ENCODE data around the gene CNTNAP2.
"Not testable (repeated sequence)": the region's sequence is repeated elsewhere in the genome, so short reads cannot be mapped to it uniquely, and the experiment has no call there.

CNTNAP2 gene

DNA sequence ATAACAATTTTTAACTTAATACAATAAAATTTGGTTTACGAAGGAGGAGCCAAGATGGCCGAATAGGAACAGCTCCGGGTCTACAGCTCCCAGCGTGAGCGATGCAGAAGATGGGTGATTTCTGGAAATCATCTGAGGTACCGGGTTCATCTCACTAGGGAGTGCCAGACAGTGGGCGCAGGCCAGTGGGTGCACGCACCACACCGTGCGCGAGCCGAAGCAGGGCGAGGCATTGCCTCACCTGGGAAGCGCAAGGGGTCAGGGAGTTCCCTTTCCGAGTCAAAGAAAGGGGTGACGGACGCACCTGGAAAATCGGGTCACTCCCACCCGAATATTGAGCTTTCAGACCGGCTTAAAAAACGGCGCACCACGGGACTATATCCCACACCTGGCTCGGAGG, 789.1 kb downstream of the CNTNAP2 start:
- not testable (repeated sequence) for FAIRE-seq

- no peak for FAIRE-seq
These were observed 806.2 kb downstream of the CNTNAP2 start for GRCh38 chr7:146922782-146923181.

GRCh38 chr7:146926841-146927240, 810.2 kb downstream of the CNTNAP2 start:
- no peak for FAIRE-seq

DNA sequence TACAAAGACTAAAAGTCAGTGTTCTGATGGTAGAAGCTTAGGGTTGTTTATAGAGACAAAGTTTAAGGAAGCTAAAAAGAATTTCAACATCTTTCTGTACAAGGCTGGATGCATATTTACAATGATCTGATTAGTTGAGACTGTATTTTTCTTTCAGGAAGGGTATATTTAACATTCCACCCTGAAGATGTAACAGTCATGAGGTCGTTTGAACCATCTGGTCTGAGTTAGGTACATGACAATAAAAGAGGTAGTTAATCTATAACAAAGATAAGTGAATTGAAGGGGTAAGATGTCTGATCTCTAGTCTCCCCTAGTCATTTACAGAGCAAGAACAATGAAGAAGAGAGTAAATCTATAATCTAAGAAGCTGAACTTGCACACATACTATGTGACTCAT, 821.2 kb downstream of the CNTNAP2 start:
- FAIRE-seq: no peak

GRCh38 chr7:146943483-146943882, 826.9 kb downstream of the CNTNAP2 start:
- no peak for FAIRE-seq

DNA sequence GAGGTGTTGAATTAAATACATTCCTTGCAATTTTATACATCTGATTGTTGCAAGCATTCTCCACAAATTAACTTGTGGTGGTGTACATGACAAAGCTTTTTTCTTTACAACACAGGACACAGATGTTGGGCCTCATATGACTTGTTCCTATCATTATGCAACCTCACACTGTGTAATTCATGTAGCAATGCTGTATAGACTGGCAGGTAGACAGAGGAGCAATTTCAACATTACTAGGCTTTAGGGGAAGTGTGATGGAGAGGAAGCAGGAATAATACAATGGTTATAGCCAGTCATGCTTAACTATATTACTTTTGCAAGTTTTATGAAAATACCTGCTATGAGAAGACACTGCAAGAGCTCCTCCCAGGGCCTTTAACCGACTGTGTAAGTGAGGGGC, 832.1 kb downstream of the CNTNAP2 start:
- no peak for FAIRE-seq

DNA sequence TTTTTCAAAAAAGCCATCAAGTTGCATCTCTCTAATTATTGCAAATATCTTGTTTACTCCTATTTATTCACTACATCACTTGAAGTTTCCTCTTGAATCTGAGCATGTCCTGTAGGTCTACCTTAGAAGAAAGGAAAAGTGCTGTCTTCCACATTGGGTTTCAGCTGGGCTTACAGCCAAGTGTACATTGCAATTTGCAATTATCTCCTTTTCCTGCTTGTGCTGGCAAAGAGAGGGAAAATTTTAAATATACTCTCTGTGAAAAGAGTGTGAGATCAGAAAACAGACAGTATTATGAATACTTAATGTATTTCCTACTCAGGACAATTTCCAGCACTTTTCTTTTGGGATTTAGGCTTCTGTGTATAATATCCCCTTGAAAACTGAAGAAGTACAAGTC, 839.7 kb downstream of the CNTNAP2 start:
- FAIRE-seq: no peak

- FAIRE-seq: no peak
These were observed 840.3 kb downstream of the CNTNAP2 start for GRCh38 chr7:146956853-146957252.

DNA sequence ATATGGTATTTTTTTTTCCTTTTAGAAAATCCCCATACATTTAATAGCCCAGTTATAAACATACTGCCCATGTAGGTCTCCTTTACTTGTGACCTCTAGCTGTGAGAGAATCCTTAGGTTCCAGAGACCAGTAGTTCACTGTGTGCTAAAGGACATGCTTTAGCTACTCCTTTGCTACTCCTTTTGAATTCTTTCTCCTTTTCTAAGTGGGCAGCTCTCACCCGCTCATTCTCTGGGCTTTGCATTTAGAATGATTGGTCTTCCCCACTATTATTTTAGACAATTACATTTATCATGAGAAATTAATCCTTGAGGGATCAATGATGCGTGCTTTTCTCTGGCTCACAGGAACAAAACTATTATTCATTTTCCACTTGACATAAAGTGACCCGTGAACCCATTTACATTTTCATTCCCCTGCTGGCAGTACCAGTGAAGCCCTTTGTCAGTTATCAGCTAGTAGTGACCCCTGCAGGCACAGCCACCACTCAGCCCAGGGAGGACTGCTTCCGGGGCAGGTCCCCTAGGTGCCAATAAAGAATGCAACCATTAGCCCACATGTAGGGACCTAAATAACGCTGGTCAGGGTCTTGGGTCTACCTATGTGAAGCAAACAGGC, 844.3 kb downstream of the CNTNAP2 start:
- no peak for FAIRE-seq

- no peak for FAIRE-seq
These were observed 845.0 kb downstream of the CNTNAP2 start for GRCh38 chr7:146961617-146962016.

- no peak for FAIRE-seq
These were observed 849.7 kb downstream of the CNTNAP2 start for GRCh38 chr7:146966274-146966673.

- no peak for FAIRE-seq
These were observed 865.9 kb downstream of the CNTNAP2 start for GRCh38 chr7:146982482-146982881.

GRCh38 chr7:146991596-146991995, 875.0 kb downstream of the CNTNAP2 start:
- FAIRE-seq: no peak

- no peak for FAIRE-seq
These were observed 877.2 kb downstream of the CNTNAP2 start for GRCh38 chr7:146993764-146994163.

DNA sequence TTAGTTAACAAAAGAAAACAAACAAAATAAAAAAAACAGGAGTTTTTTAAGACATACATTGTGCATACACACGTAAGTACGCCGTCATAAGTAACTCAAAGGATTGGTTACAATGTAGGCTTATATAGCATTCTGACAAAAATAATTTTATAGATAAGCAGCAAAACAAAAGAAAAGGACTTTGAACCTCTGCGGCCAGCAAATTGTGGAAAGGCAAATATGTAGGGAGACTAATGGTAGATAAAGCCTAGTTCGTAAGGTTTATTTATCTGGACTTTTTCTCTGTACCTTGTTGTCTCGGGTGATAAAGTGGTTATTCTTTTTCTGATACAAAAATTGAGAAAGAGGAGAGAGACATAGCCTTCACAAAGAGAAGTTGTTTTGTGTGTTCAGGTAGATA, 891.9 kb downstream of the CNTNAP2 start:
- FAIRE-seq: no peak

- no peak for FAIRE-seq
These were observed 896.1 kb downstream of the CNTNAP2 start for GRCh38 chr7:147012666-147013065.

DNA sequence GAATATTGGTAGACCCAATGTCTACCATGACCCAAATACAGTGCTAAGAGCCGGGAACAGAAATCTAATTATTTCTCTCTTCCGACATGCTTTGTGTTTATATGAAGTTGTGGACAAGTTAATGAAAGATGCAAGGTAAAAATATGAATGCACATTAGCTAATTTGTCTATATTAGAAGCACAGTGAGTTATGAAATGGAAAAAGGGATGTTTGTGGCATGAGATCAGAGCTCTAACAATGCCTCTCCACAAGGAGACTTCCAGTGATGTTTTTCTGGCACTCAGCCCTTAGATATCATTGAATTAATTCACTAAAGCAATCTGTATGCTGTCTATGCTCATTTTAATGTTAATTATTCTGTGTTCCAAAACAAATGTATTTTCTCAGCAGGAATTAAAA, 897.2 kb downstream of the CNTNAP2 start:
- FAIRE-seq: no peak

DNA sequence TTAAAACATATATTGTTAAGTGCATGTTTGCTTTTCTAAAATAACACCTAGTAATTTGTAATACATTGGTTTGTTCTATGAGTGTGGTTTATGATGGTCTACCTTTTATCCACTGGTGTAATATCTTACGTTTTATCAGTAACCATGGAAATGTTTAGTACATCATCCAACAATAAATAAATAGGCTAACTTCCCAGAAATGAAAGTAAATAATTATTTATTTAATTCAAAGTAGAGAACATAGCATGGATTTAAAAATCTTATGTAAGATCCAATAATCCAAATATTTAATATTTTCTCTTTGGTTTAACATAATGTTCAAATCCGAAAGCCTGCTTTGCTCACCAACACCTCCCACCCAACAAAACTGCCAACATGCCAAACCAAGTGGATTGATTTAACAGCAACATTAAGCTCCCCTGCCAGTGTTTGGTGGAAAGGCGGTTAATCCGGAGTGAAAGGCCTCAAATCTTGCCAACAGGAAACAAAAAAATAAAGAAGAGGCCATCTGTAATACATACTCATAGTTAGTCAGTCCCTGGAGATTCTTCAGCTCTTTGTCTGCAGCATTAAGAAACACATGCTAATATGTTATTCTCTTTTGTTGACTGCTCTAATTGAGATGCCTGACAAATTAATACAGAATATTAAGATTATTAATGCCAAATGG, 897.8 kb downstream of the CNTNAP2 start:
- no peak for FAIRE-seq

- no peak for FAIRE-seq
These were observed 899.4 kb downstream of the CNTNAP2 start for GRCh38 chr7:147015999-147016398.

DNA sequence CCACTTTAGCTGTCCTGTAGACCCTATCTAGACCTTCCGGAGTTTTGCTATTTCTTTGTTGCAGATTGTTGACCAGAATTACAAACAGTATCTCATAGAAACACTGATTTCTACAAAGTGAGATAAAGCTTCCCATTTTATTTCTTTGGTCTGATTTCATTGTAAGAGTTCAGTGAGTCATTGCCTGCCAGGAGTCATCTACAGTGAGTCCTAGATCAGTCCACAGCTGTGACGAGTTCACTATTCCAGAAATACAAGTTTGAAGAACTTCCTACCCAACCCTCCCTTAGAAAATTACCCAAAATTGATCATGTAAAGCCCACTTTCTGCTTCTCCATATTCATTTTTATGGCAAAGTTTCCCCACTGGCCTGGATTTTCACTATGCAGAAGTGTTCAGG, 905.5 kb downstream of the CNTNAP2 start:
- FAIRE-seq: no peak

DNA sequence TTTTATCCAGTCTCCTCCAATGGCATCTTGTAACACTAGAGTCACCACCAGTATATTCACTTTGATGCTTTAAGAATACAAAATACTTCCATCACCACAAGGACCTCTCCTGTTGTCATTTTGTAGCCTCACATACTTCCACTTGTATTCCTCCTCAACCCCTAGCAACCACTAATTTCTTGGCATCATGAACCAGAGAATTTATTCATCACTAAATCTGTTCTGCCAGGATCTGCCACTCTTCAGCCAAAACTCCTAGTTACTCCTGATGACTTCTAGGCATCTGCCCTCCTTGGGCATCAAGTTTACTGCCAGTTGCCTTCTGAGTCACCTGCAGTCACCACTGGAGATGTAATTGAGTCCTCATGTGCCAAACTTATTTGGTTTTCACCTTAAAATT, 906.8 kb downstream of the CNTNAP2 start:
- no peak for FAIRE-seq

GRCh38 chr7:147029953-147030352, 913.4 kb downstream of the CNTNAP2 start:
- FAIRE-seq: no peak

- no peak for FAIRE-seq
These were observed 917.0 kb downstream of the CNTNAP2 start for GRCh38 chr7:147033641-147034040.

DNA sequence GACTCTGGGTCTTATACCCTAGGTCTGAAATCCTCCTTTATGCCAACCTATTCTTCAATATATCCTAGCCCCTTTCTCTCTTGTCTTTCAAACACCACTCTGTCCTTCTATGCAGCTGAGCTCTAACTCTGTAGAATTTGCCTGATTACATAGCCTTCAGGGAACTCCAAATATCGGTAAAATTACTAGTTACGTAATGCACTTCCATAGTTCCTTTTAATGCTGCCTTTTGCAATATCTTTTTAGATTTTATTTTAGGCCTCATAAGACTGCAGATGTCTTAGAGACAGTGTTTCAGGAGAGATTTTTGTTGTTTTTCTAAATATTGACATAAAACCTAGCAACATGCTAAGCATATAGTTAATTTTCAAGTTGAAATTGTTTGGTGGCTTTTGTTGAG, 924.8 kb downstream of the CNTNAP2 start:
- no peak for FAIRE-seq

DNA sequence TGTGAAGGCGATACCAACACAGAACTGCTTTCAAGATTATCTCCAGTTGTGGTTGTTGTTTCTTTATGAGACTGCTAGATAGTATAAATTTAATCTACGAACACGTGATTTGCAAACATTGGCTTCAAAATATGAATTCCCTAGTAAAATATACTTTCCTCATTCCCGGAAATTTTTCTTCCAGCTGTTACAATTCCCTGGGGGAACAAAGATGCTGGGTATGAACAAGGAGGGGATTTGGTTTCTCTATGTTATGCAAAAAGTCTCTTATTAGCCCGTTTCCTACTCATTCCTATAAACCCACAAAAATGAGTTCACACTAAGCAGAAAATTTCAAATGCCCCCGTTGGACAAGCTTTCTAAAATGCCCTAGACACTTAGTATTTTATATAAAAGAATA, 928.3 kb downstream of the CNTNAP2 start:
- FAIRE-seq: no peak

All from endometrium (tissue), 2 donors.